ENCODE data around the gene CCDC152.

DNA sequence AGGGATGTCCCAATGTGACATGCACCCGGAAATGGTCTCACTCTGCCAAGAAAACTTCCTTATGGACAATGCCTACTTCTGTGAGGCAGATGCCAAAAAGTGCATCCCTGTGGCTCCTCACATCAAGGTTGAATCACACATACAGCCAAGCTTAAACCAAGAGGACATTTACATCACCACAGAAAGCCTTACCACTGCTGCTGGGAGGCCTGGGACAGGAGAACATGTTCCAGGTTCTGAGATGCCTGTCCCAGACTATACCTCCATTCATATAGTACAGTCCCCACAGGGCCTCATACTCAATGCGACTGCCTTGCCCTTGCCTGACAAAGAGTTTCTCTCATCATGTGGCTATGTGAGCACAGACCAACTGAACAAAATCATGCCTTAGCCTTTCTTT, 37.6 kb upstream of the CCDC152 start:
- no peak for TF ChIP-seq CTCF (IDR thresholded peaks at IDR 0.05)
- TF ChIP-seq POLR2AphosphoS5 (IDR thresholded peaks at IDR 0.05) = no peak
